Ishikawa (cell line): ENCODE data around the gene ACKR1.

ENCODE experiments used
- CEBPB ChIP-seq: IDR thresholded peaks from 2 replicates; pipeline ENCODE4 v1.6.1; 2012
- CREB1 ChIP-seq: IDR thresholded peaks from 2 replicates; pipeline ENCODE4 v1.6.1; 2012; ENCODE audit warnings: low read depth
- EP300 ChIP-seq: IDR thresholded peaks from 2 replicates; pipeline ENCODE4 v1.6.1; 2012; ENCODE audit warnings: borderline replicate concordance
- FOXM1 ChIP-seq: IDR thresholded peaks from 2 replicates; pipeline ENCODE4 v1.6.1; 2012; ENCODE audit warnings: low read depth, borderline replicate concordance
- TAF1 ChIP-seq: IDR thresholded peaks from 2 replicates; pipeline ENCODE4 v1.6.1; 2012; ENCODE audit warnings: low read depth, mild to moderate bottlenecking

DNA sequence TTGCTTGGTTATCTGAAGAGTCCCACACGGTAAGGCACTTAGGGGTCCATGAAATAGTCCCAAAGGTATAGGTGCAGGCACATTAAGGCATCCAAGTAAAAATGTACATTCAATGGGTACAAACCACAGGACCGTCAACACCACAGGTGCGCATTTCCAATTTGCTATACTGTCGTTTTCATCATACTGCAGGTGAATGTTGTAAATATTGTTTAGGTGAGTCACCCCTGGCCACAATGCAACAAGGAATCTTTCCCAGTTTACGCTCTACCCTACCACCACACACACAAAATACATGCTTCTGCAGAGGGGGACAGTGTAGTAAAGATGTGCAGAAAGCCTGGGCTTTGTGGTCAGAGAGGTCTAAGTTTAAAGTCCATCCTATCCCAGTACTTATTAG, 19.6 kb upstream of the ACKR1 start:
- TF ChIP-seq EP300 (no peak), TAF1 (no peak), FOXM1 (no peak), CREB1 (no peak), CEBPB (no peak)
